ENCODE measurements around the gene TSC2. TPM values are rescaled to one million over a fixed set of nuclear protein-coding genes. Genes with fewer than 3 reads are reported as not detected.
"Not testable (repeated sequence)": the region's sequence is repeated elsewhere in the genome, so short reads cannot be mapped to it uniquely, and the experiment has no call there.

TSC2 gene
- total RNA-seq, 1 experiment from 2014 or later: 134 TPM

GRCh38 chr16:2096853-2097595, 49.2 kb downstream of the TSC2 start:
- CTCF ChIA-PET: no interaction called here
- ATAC-seq: no peak

GRCh38 chr16:2097689-2098088, 49.9 kb downstream of the TSC2 start:
- H3K27ac Mint-ChIP-seq; H3K4me3 Mint-ChIP-seq; ATAC-seq; H3K4me1 Mint-ChIP-seq; H3K27me3 Mint-ChIP-seq (ENCODE audit: low read depth); DNase-seq (ENCODE audit: low spot score); H3K9me3 Mint-ChIP-seq; CTCF ChIA-PET; POLR2A ChIA-PET: not testable (repeated sequence)
- peaks cover 14% of the 10 kb centered on the region for H3K36me3 Mint-ChIP-seq

More at GRCh38 chr16:2096853-2097595, 49.2 kb downstream of the TSC2 start:
- TF ChIP-seq IRF1 (CRISPR knock-in tag; IDR thresholded peaks at IDR 0.05): no peak
- TF ChIP-seq ZNF281 (CRISPR knock-in tag; IDR thresholded peaks at IDR 0.05): no peak
- TF ChIP-seq ZMAT4 (CRISPR knock-in tag; IDR thresholded peaks at IDR 0.05): no peak
- no peak for TF ChIP-seq TEAD1 (CRISPR knock-in tag; IDR thresholded peaks at IDR 0.05)
- POLR2A ChIA-PET: no interaction called here
- Mint-ChIP-seq H3K4me1 (no peaks in the 10 kb centered on the region), H3K27me3 (ENCODE audit: low read depth) (no peaks in the 10 kb centered on the region), H3K4me3 (no peak overlapping the region), H3K36me3 (peaks cover 14% of the 10 kb centered on the region), H3K27ac (no peak overlapping the region), H3K9me3 (no peaks in the 10 kb centered on the region)
- no peak for DNase-seq (ENCODE audit: low spot score)

- POLR2A ChIA-PET; H3K27me3 Mint-ChIP-seq (ENCODE audit: low read depth); H3K36me3 Mint-ChIP-seq; DNase-seq (ENCODE audit: low spot score); H3K4me1 Mint-ChIP-seq; H3K27ac Mint-ChIP-seq; H3K9me3 Mint-ChIP-seq; H3K4me3 Mint-ChIP-seq; CTCF ChIA-PET; ATAC-seq: not testable (repeated sequence)
These were observed 53.8 kb downstream of the TSC2 start for GRCh38 chr16:2101581-2101980.

- ChIA-PET POLR2A (no interaction called here), CTCF (no interaction called here)
- TF ChIP-seq TEAD1 (CRISPR knock-in tag; IDR thresholded peaks at IDR 0.05) (no peak), NFATC4 (CRISPR knock-in tag; IDR thresholded peaks at IDR 0.05) (no peak), CREB1 (CRISPR knock-in tag; IDR thresholded peaks at IDR 0.05) (no peak), ZBTB21 (CRISPR knock-in tag; IDR thresholded peaks at IDR 0.05; ENCODE audit: borderline replicate concordance) (no peak), PRDM15 (CRISPR knock-in tag; IDR thresholded peaks at IDR 0.05) (no peak), CREM (CRISPR knock-in tag; IDR thresholded peaks at IDR 0.05) (no peak), ZNF425 (CRISPR knock-in tag; conservative IDR thresholded peaks at IDR 0.05) (no peak), NR2C2 (CRISPR knock-in tag; IDR thresholded peaks at IDR 0.05) (no peak), ZNF281 (CRISPR knock-in tag; IDR thresholded peaks at IDR 0.05) (no peak), ZNF317 (CRISPR knock-in tag; IDR thresholded peaks at IDR 0.05; ENCODE audit: borderline replicate concordance, low read depth) (no peak)
- no peak for DNase-seq (ENCODE audit: low spot score)
- Mint-ChIP-seq H3K4me3 (no peak overlapping the region), H3K27me3 (ENCODE audit: low read depth) (no peaks in the 10 kb centered on the region), H3K27ac (no peak overlapping the region), H3K36me3 (peaks cover 10% of the 10 kb centered on the region), H3K9me3 (no peaks in the 10 kb centered on the region), H3K4me1 (no peaks in the 10 kb centered on the region)
- ATAC-seq: no peak
These were observed 54.7 kb downstream of the TSC2 start for GRCh38 chr16:2102471-2102870.

- H3K36me3 Mint-ChIP-seq; H3K4me3 Mint-ChIP-seq; DNase-seq (ENCODE audit: low spot score); H3K27me3 Mint-ChIP-seq (ENCODE audit: low read depth); H3K27ac Mint-ChIP-seq; H3K4me1 Mint-ChIP-seq; POLR2A ChIA-PET; ATAC-seq; H3K9me3 Mint-ChIP-seq; CTCF ChIA-PET: not testable (repeated sequence)
These were observed 56.7 kb downstream of the TSC2 start for GRCh38 chr16:2104464-2104863.
